Measurements from ENCODE around the gene CALHM2.
"Not testable (repeated sequence)": the region's sequence is repeated elsewhere in the genome, so short reads cannot be mapped to it uniquely, and the experiment has no call there.

CALHM2 gene

GRCh38 chr10:103427866-103428265, 24.3 kb downstream of the CALHM2 start:
- no peak for DNase-seq (ENCODE audit: insufficient read length, low spot score)
- FAIRE-seq = no peak

GRCh38 chr10:103423748-103424147, 28.4 kb downstream of the CALHM2 start:
- FAIRE-seq (no peak), DNase-seq (ENCODE audit: insufficient read length, low spot score) (no peak)

GRCh38 chr10:103419101-103419500, 33.1 kb downstream of the CALHM2 start:
- DNase-seq (ENCODE audit: insufficient read length, low spot score) (no peak), FAIRE-seq (no peak)

- DNase-seq (ENCODE audit: insufficient read length, low spot score) (no peak), FAIRE-seq (no peak)
These were observed 34.6 kb downstream of the CALHM2 start for GRCh38 chr10:103417601-103418000.

GRCh38 chr10:103417148-103417469, 35.1 kb downstream of the CALHM2 start:
- FAIRE-seq; DNase-seq (ENCODE audit: insufficient read length, low spot score): not testable (repeated sequence)

GRCh38 chr10:103416436-103417147, 35.6 kb downstream of the CALHM2 start:
- peak; percentile 59 for DNase-seq (ENCODE audit: insufficient read length, low spot score)
- FAIRE-seq = no peak

GRCh38 chr10:103415581-103415980, 36.6 kb downstream of the CALHM2 start:
- no peak for FAIRE-seq
- DNase-seq (ENCODE audit: insufficient read length, low spot score) = no peak

- DNase-seq (ENCODE audit: insufficient read length, low spot score) (no peak), FAIRE-seq (no peak)
These were observed 38.6 kb downstream of the CALHM2 start for GRCh38 chr10:103413564-103413963.

- no peak for FAIRE-seq
These were observed 54.9 kb downstream of the CALHM2 start for GRCh38 chr10:103397191-103397825.

GRCh38 chr10:103396789-103397087, 55.4 kb downstream of the CALHM2 start:
- FAIRE-seq (no peak), DNase-seq (ENCODE audit: insufficient read length, low spot score) (no peak)

More at GRCh38 chr10:103397191-103397825, 54.9 kb downstream of the CALHM2 start:
- no peak for DNase-seq (ENCODE audit: insufficient read length, low spot score)

Data from HTR-8/SVneo (cell line).